ENCODE data around the gene MFF. TPM values are rescaled to one million over a fixed set of nuclear protein-coding genes. Genes with fewer than 3 reads are reported as not detected.
A peak's percentile ranks its signal among the peaks of the same experiment; 100 is the strongest.

Gene MFF
- polyA plus RNA-seq, 3 donors, result 39.4 to 100 (median 91.7) TPM

- DNase-seq, result no peak
- peaks cover 0 to 1% (median 0%) of the 10 kb centered on the region in 3 donors for H3K27me3 Mint-ChIP-seq (ENCODE audit: low read depth in 3 of 3)
- TF ChIP-seq CTCF (IDR thresholded peaks at IDR 0.05), result no peak
- intact Hi-C loops (cut with micrococcal nuclease), result no loop called here
- Histone ChIP-seq H3K27ac (ENCODE audit: low read depth in 1 of 2, low read length in 2 of 2) (no peak overlapping the region), H3K9ac (ENCODE audit: insufficient read depth, low read length, poor library complexity, severe bottlenecking) (no peak overlapping the region), H3K4me3 (replicated peaks in 1 of 3; ENCODE audit: low read depth in 2 of 3, low read length in 3 of 3) (no peak overlapping the region), H3K4me1 (ENCODE audit: control insufficient read depth in 1 of 2, insufficient read depth in 2 of 2, low read length in 2 of 2) (no peaks in the 10 kb centered on the region), H4K20me1 (ENCODE audit: insufficient read depth, low read length) (no peaks in the 10 kb centered on the region), H3K79me2 (ENCODE audit: insufficient read depth, low read length) (no peaks in the 10 kb centered on the region), H3K27me3 (ENCODE audit: control insufficient read depth in 2 of 2, insufficient read depth in 2 of 2, low read length in 2 of 2) (no peaks in the 10 kb centered on the region), H2AFZ (ENCODE audit: insufficient read depth, low read depth, low read length, poor library complexity, severe bottlenecking) (no peak overlapping the region), H3K9me3 (replicated peaks in 1 of 2; ENCODE audit: control insufficient read depth in 1 of 2, insufficient read depth in 1 of 2, low read length in 2 of 2) (no peaks in the 10 kb centered on the region), H3K4me2 (replicated peaks; ENCODE audit: extremely low read depth, low read length, poor library complexity, severe bottlenecking) (no peak overlapping the region), H3K36me3 (replicated peaks in 1 of 2; ENCODE audit: control insufficient read depth in 1 of 2, insufficient read depth in 2 of 2, low read length in 2 of 2) (peaks cover 35 to 67% of the 10 kb centered on the region in 2 donors)
- no peaks in the 10 kb centered on the region for H3K9me3 Mint-ChIP-seq
- WGBS (ENCODE audit: insufficient coverage), result no CpG with 5 or more reads among the region's 4 CpGs
- no peaks in the 10 kb centered on the region for H3K4me1 Mint-ChIP-seq
- H3K4me3 Mint-ChIP-seq, result no peak overlapping the region
- peak overlapping the region in 3 of 7 donors; percentile 1 to 67 (median 40) for H3K27ac Mint-ChIP-seq
- H3K36me3 Mint-ChIP-seq, result peaks cover 53 to 61% of the 10 kb centered on the region in 2 donors
These were observed 26.6 kb downstream of the MFF start for GRCh38 chr2:227351639-227352038.

GRCh38 chr2:227360351-227360750 is 35.3 kb downstream of the MFF start:
- Histone ChIP-seq H3K9me3 (replicated peaks in 1 of 2; ENCODE audit: control insufficient read depth in 1 of 2, insufficient read depth in 1 of 2, low read length in 2 of 2) (no peaks in the 10 kb centered on the region), H3K79me2 (ENCODE audit: insufficient read depth, low read length) (no peaks in the 10 kb centered on the region), H2AFZ (ENCODE audit: insufficient read depth, low read depth, low read length, poor library complexity, severe bottlenecking) (no peak overlapping the region), H3K27me3 (ENCODE audit: control insufficient read depth in 2 of 2, insufficient read depth in 2 of 2, low read length in 2 of 2) (no peaks in the 10 kb centered on the region), H3K36me3 (replicated peaks in 1 of 2; ENCODE audit: control insufficient read depth in 1 of 2, insufficient read depth in 2 of 2, low read length in 2 of 2) (peaks cover 38 to 64% of the 10 kb centered on the region in 2 donors), H3K9ac (ENCODE audit: insufficient read depth, low read length, poor library complexity, severe bottlenecking) (no peak overlapping the region), H3K4me1 (ENCODE audit: control insufficient read depth in 1 of 2, insufficient read depth in 2 of 2, low read length in 2 of 2) (no peaks in the 10 kb centered on the region), H3K4me3 (replicated peaks in 1 of 3; ENCODE audit: low read depth in 2 of 3, low read length in 3 of 3) (no peak overlapping the region), H3K4me2 (replicated peaks; ENCODE audit: extremely low read depth, low read length, poor library complexity, severe bottlenecking) (no peak overlapping the region), H4K20me1 (ENCODE audit: insufficient read depth, low read length) (no peaks in the 10 kb centered on the region), H3K27ac (ENCODE audit: low read depth in 1 of 2, low read length in 2 of 2) (no peak overlapping the region)
- H3K27ac Mint-ChIP-seq, result no peak overlapping the region
- H3K9me3 Mint-ChIP-seq, result no peaks in the 10 kb centered on the region
- 89% methylated on average over 2 of the region's 5 CpGs for WGBS (ENCODE audit: insufficient coverage)
- no peak for DNase-seq
- H3K4me3 Mint-ChIP-seq, result no peak overlapping the region
- H3K27me3 Mint-ChIP-seq (ENCODE audit: low read depth in 3 of 3), result peaks cover 0 to 2% (median 0%) of the 10 kb centered on the region in 3 donors
- intact Hi-C loops (cut with micrococcal nuclease), result loop anchor here in 1 of 2 donors (10.0 kb wide), 1 partner anchor 114 kb away; the partner anchor contains the start of gene AGFG1
- TF ChIP-seq CTCF (IDR thresholded peaks at IDR 0.05), result no peak
- H3K36me3 Mint-ChIP-seq, result peaks cover 54 to 55% of the 10 kb centered on the region in 2 donors
- no peaks in the 10 kb centered on the region for H3K4me1 Mint-ChIP-seq

Data from CD14-positive monocyte (primary cell).